ENCODE data around the gene ARL14EP. TPM values are rescaled to one million over a fixed set of nuclear protein-coding genes. Genes with fewer than 3 reads are reported as not detected.

ARL14EP gene
- total RNA-seq, 1 experiment from 2014 or later, result 25.3 TPM

- Histone ChIP-seq H3K9me2 (ENCODE audit: insufficient read depth) (no peaks in the 10 kb centered on the region), H3K36me3 (ENCODE audit: control insufficient read depth in 1 of 2, insufficient read depth in 2 of 2, low read length in 2 of 2) (no peaks in the 10 kb centered on the region), H3K27ac (ENCODE audit: low read depth, low read length) (no peak overlapping the region), H3K9ac (ENCODE audit: low read length) (no peak overlapping the region), H3K4me2 (ENCODE audit: low read length) (no peak overlapping the region), H2AFZ (ENCODE audit: low read depth, low read length, poor library complexity, severe bottlenecking) (no peak overlapping the region), H3K79me2 (ENCODE audit: insufficient read depth, low read length) (no peaks in the 10 kb centered on the region), H3K27me3 (ENCODE audit: insufficient read depth, low read length) (peaks cover 50% of the 10 kb centered on the region), H3K9me3 (ENCODE audit: control insufficient read depth in 1 of 2, insufficient read depth in 1 of 2, low read depth in 1 of 2, low read length in 2 of 2) (no peaks in the 10 kb centered on the region), H3K4me3 (replicated peaks in 1 of 2; ENCODE audit: low read depth in 1 of 2, low read length in 2 of 2) (no peak overlapping the region), H3K4me1 (ENCODE audit: control insufficient read depth in 1 of 2, insufficient read depth in 2 of 2, low read length in 2 of 2) (no peaks in the 10 kb centered on the region), H4K20me1 (ENCODE audit: insufficient read depth) (no peaks in the 10 kb centered on the region; the same call in 1 of the 2 replicates)
- TF ChIP-seq FOSL1 (IDR thresholded peaks at IDR 0.05; ENCODE audit: low read depth) (no peak), POLR2A (IDR thresholded peaks at IDR 0.05; ENCODE audit: borderline replicate concordance, extremely low read depth, insufficient read depth, insufficient read length) (no peak), CEBPB (IDR thresholded peaks at IDR 0.05; ENCODE audit: low read depth) (no peak), SRF (IDR thresholded peaks at IDR 0.05; ENCODE audit: low read depth) (no peak), EZH2phosphoT487 (IDR thresholded peaks at IDR 0.05; ENCODE audit: borderline replicate concordance) (no peak), RAD21 (IDR thresholded peaks at IDR 0.05; ENCODE audit: low read depth) (no peak), ZBTB33 (IDR thresholded peaks at IDR 0.05; ENCODE audit: extremely low read depth, insufficient replicate concordance, low read length) (no peak), ZFX (IDR thresholded peaks at IDR 0.05) (no peak), ELF1 (IDR thresholded peaks at IDR 0.05; ENCODE audit: borderline replicate concordance, low read depth) (no peak), EGR1 (IDR thresholded peaks at IDR 0.05; ENCODE audit: low read depth) (no peak), SP1 (IDR thresholded peaks at IDR 0.05; ENCODE audit: low read depth) (no peak)
- intact Hi-C loops (cut with micrococcal nuclease), result no loop called here
- ChIA-PET CTCF (interaction anchor here (1.0 kb wide), 1 partner anchor 36 kb away, joined by 3 read pairs; no protein-coding TSS in a partner anchor), POLR2A (no interaction called here), RAD21 (ENCODE audit: low non-redundant PET in 1 of 2, low total read pairs in 2 of 2, uncharacterized antibody in 2 of 2, unreplicated experiment in 2 of 2) (no interaction called here)
- ATAC-seq (no peak), DNase-seq (ENCODE audit: low read depth, low spot score) (no peak)
- BruUV-seq (replicated peaks), result no TSS peak
Observed at GRCh38 chr11:30381879-30382278, 59.0 kb downstream of the ARL14EP start.

Other genes starting within 250 kb of the ARL14EP start
- not detected for gene FSHB, start 92.1 kb upstream of the ARL14EP start, total RNA-seq (2021; ENCODE audit: unreplicated experiment)